LHCN-M2 (cell line): ENCODE results near the gene RER1. TPM values are rescaled to one million over a fixed set of nuclear protein-coding genes. Genes with fewer than 3 reads are reported as not detected.
A peak's percentile ranks its signal among the peaks of the same experiment; 100 is the strongest.

ENCODE experiments used
- DNase-seq: peaks from one replicate; pipeline ENCODE4 v3.0.0-alpha.2; 2012; ENCODE audit warnings: low read depth
- total RNA-seq: library from RNA; depleted of rRNA; stranded (reverse); fragments of >200 nt; gene quantifications from 2 replicates; pipeline ENCODE4 v1.2.3, GENCODE V29; 2014

The RER1 gene
- total RNA-seq, 1 experiment from 2014 or later: 104 TPM

DNA sequence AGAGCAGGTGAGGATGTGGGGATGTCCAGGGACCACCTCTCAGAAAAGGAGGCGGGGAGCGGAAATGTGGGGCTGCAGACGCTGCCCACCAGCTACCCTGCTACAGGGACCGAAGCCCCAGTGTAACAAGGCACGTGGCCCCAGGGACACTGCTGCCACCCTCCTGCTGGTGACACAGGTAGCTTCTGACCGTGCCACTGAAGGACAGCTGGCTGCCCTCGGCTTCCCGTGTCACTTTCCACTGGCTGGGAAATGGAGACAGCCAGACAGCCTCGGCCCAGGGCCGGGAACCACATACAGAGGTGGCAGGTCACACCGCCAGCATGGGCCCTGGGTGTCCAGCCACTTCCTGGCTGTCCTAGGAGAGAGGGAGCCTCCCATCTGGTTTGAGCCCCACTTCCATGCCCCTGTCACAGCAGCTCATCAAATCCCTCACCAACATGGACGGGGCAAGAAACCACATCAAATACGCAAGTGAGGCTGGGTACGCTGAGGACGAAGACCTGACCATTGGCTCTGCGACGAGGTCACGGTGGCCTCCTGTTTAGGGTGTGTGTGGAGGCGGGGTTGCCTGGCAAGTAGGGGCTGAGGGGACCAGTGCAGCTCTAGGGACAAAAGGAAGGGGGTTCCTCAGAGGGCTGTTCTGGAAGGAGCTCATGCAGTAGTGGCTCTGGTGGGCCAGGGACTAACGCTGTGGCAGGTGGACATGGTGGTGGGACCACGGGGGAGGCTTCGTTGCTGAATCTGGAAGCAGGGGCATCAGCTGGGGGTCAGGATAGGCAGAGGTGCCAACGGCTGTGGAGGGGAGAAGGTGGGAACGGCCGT is 15.7 kb downstream of the RER1 start:
- DNase-seq: no peak

DNA sequence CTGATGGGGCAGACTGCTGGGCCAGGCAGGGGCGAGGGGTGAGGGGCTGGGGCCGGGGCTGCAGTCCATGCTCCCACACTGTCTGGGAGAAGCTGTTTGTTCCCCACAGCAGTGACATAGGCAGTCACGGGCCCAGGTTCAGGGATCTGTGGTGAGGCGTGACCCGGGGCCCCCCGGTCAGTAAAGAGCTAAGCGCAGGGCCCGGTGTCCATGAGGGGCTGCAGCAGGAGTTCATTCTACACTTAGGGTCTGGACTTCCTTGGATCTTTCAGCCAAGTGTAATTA is 16.3 kb downstream of the RER1 start:
- no peak for DNase-seq

DNA sequence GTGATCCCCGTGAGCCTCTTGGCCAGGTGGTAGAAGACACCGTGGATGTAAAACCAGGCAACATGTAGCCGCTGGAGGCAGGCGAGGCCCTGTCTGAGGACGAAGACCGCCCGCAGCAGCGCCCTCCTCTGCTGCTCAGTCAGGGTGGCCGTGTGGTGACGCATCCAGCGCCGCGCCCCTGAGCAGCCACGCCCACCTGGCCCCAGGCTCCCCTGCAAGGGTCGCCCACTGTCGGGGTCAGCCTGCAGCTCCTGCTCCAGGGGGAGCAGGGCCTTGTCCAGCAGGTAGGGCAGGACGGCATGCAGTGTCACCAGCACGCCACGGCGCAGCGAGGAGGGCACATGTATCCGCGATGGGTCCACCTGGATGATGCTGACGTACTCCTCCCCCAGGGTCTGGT is 16.8 kb downstream of the RER1 start:
- DNase-seq: no peak

DNA sequence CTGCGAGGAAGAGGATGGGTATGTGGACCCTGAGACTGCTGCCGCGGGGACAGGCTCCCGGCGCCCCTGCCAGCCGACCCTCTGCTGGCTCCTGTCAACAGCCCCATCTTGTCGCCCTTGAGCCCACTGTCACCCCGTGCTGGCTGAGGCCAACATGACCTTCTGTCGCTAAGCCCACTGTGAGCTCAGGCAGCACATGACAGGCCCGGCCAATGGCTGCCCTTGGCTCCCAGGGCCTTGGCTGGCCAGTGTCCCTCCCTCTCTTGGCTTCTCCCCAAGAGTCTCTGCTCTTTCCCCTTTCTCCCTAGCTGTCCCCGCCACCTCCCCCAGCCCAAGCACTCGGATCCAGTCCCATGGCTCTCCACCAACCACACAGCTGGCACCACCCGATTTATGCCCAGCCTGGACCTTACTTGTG is 17.2 kb downstream of the RER1 start:
- DNase-seq: no peak

DNA sequence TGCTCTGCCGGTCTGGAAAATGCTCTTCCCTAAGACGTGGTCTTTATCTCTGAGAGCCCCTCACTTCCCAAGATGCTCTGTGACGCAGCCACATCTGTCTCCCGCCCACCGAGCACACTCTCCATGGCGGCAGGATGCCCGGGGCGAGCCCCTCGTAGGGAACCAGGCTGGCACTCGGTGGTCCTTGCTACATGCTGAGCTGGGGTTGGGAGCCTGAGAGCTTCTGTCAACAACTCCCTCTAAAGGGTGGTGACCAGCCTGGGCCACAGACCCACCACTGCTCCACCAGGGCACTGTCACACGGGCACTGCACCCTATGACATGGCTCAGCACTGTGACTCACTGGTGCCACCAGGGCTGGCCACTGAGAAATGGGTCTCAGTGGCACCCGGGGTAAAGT is 18.1 kb downstream of the RER1 start:
- no peak for DNase-seq

DNA sequence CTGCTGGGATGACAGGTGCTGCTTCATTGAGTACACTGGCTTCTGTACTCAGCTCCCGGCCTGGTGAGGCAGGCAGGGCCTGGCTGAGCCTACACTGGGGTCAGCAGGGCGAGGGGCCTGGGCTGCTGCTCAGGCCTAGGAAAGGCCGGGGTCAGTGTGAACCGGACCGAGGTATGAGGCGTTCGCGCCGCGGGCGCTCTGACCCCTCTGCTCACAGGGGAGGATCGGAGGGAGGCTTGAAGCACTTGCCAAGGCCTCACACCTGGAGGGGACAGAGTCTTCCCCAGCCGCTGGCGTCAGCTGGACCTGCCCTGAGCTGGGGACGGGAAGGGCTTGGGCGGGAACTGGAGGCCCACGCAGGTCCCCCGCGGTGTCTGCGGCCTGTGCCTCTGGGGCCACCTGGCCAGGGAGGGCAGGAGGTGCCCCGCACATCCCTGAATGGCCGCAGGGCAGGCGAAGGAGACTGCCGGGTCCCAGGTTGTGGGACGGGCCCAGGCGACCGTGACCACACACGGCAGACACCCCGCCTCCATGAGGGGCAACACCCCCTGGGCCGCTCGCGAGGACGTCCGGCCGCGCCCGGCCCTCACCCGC is 20.3 kb downstream of the RER1 start:
- DNase-seq: no peak

DNA sequence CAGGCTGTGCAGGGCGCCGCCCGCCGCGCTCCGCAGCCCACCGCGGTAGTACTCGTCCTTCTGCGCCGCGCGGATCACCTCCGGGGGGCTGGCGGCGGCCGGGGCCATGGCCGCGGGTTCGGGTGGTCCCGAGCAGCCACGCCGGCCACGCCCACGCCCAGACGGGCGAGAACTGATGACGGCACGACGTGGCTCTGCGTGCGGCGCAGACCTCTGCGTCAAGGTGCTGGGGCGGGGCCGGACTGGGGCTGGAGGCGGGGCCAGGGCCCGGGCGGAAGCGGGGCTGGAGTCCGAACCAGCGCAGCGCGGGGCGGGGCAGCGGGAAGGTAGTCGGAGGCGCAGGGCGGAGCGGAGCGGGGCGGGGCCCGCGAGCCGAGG is 20.7 kb downstream of the RER1 start, which contains the start of gene PEX10:
Gene PEX10, minus strand, starts transcription at position 170 of the 378 bp plus-strand sequence. Its CDS starts 62 bp downstream, at position 108.
- peak; percentile 90 for DNase-seq

DNA sequence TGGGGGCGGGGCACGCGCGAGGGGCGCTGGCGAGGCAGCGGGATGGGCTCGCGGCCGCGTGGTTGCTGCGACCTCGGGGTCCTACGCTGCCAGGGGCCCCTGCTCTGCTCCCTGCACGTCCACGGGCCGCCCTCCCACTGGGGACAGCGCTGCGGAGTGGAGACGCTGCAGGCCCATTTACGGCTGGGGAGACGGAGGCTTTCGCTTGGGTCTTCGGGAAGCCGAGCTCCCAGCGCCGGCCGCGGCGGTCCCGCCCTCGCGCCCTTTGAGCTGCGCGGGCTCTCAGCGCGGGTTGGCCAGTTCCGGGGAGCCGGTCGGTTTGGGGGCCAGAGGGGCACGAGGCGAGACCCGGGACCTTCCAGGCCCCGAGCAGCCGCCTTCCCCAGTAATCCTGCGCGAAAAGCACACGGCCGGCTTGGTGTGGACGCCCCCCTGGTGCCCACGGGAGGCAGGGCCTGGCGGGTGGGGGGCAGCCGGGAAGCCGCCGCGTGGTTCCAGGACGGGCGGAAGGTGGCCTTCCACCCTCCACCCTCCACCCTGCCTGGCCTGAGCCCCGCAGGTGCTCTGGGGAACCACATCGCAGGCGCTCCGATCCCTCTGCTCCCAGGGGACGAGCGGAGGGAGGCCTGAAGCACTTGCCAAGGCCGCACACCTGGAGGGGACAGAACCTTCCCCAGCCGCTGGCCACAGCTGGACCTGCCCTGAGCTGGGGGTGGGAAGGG is 21.3 kb downstream of the RER1 start:
- DNase-seq: no peak

DNA sequence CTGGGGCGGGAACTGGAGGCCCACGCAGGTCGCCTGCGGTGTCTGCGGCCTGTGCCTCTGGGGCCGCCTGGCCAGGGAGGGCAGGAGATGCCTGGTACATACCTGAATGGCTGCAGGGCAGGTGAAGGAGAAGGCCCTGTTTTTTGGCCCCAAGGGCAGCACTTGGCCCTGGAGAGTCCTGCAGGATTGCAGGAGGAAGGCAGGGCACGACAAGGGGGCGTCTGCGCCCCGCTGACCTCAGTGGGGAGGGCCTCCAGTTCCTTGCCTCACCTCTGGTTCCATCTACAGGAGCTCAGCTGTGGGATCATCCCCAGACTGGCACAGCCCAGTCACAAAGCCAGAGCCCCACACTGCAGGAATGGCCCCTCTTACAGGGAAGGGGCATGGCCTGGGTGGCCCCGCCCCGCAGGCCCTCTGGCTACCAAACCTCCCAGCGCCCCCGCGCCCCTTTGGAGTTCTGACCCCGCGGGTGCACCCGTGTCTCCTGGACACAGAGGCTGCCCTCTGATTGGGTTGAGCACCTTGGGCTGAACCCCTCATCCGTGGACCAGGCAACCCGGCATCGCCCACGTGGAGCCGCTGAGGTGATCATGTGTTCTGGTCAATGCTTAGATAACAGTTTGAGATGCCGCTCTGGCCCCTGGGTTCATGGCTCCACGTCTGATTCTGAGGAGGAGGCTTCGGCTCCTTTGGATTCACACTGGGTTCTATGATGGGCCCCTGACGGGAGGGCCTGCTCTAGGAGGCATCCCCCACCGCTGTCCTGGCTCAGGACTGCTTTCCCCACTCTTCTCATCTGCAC is 22.1 kb downstream of the RER1 start:
- DNase-seq: no peak

DNA sequence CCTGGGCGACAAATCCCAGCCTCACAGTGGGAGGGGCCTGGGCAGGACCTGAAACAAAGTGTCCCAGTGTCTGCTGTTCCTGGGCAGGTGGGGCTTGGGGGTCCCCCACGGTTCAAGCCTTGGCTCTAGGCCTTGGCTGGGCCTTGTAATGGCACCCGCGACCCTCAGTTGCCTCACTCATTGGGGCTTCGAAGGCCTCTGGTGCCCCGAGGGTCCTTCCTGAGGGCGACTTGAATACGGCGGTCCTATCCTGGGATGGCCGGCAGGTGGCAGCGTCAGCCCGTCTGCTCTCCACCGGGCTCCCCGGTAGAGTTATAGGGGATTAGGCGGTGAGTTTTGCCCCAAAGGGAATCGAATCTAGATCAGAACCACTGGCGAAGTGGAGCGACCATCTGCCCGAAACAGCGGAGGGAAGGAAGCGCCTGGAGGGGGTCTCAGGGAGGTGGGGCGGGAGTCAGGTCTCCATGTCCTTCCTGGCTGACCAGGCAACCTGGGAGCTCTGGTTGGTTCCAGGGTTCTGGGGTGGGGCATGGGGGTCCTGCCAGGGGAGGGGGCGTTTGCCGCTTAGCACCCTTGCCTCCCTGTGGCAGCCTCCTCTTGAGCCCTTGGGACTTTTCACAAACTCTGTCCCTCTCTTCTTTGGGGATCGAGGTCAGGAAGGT is 22.8 kb downstream of the RER1 start:
- DNase-seq: peak; percentile 45

DNA sequence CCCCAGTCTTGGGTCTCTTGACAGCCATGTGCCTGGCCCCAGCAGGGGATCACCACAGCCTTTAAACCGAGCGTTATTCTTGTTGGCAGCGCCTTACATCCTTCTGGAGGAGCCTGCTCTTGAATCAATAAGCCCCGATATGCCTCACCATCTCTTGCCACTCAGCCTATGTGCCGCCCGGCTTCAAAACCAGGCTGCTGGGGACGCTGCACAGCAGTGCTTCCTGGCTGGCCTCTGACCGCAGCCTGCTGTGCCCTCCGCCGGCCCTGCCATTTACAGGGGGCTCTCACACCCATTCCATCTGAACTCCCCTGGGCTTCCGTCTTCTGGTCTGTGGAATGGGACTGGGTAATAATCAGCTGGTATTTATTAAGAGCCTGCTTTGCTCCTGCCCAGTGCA is 23.7 kb downstream of the RER1 start:
- no peak for DNase-seq

DNA sequence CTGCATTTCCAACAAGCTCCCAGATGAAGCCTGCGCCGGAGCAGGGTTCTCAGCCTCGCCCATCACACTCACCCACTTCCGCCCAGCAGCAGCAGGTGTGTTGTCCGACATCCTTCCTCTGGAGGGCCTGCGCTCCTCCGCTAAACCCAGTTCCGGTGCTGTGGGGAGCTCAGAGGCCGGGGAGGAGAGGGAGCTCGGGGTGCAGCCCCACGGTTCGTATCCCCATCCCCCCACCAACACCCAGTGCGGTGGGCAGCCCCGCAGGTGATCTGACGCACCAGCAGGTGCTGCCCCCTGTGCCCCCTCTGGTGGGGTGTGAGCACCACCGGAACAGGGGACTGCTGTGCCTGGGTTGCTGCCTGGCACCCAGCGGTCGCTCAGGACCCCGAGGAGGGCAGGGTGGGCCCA is 24.2 kb downstream of the RER1 start:
- DNase-seq: no peak

DNA sequence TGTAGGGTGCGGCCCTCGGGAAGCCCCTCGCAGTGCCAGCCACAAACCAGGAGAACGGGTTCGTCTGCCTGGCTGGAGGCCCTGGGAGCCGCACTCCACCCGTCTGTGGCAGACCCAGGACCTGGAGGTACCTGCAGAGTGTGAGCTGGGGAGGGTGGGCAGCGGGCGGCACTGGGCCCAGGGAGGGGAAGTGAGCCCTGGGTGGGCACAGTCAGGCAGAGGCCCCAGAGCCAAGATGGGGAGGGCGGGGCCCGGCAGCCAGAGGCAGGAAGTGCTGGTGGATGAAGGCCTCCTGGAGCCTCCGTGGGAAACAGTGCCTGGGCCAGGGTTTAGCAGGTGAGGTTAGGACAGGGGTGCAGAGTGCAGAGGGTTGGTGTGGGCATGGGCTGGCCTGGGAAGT is 24.8 kb downstream of the RER1 start:
- no peak for DNase-seq

DNA sequence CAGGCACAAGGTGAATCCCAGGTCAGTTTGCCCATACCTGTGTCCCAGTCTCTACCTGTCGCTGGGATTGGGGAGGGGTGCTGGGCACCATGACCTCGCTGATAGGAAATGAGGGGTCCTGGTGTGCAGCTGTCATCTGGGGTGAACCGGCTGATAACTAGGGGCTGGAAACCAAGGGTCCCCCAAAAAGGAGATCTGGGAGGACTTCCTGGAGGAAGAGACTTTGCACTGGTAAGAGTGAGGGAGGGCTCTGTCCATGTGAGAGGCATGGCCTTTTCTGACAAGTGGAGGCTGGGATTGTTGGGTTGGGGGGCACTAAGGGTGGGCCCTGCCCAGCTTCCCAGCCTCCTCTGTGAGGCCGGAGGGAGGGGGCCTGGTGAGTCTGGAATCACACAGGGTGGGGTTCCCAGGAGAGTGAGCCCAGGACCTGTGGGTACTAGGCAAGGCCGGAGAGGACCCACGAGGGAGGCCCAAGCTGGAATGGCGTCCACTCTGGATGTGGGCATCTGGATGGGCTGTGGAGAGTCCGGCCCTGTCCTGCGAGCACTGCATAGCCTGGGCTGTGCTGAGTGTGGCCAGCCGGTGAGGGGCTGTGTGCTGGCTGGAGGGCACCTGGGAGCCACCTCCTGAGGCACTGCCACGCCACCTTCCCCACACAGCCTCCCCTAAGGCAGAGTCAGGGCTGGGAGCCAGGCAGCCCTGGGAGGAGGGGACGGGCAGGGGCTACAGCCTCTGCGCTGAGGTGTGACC is 25.6 kb downstream of the RER1 start:
- no peak for DNase-seq

DNA sequence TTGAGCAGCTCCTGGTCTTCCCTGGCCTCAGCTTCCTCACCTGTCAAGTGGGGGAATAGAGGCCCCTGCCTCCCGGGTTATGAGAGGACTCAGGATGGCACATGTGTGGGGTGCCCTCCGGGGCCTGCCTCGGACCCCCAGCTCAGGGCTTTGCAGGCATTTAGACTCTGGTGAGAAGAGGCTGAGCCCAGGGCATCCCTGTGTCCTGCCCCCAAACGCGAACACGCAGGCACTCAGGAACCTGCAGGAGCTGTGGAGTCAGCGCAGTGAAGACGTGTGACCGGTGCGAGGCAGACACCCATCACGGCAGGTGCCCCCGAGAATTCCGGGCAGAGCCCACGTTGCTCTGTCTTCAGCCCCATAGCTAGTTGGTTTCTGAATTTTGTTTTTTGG is 26.2 kb downstream of the RER1 start:
- no peak for DNase-seq

DNA sequence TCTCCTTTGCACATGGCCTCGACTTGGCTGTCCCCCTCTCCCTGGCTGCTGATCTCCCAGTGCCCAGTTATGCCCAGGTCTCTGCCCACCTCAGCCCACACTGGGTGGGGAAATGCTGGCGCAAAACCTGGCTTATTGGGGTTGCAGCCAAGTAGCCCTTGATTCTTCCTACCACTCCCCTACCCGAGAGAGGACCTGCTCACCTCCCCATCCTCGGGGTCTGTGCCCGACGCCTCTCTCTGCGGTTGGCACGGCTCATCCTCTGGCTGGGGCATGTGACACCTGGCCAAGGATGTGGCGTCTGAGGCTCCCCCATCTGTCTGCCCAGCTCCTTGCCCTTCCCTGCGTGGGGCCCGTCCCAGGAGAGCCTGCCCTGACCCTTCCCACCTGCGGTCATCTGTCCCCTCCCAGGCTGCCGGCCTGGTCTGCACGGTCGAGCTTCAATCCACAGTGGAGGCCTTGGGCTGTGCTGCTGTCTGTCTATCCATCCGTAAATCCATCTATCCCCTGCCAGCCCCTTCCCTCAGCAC is 27.2 kb downstream of the RER1 start:
- DNase-seq: no peak

DNA sequence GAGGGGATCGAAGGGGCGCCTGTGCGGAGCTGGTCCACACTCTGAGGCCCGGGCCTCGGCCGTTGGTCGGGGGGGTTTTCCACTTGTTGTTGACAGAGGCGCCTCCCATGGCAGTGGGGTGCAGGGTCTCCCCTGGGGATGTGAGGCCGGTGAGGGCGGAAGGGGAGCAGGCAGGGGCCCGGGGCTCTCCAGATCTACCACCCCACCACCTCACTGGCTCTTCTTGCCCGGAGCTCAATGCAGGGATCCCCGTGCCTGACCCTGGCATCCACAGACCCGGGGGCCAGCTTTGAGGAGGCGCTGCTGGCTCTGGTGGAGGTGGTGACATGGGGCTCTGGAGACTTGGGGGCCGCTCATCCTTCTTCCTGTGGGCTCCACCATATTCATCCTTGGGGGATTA is 27.8 kb downstream of the RER1 start:
- DNase-seq: no peak

DNA sequence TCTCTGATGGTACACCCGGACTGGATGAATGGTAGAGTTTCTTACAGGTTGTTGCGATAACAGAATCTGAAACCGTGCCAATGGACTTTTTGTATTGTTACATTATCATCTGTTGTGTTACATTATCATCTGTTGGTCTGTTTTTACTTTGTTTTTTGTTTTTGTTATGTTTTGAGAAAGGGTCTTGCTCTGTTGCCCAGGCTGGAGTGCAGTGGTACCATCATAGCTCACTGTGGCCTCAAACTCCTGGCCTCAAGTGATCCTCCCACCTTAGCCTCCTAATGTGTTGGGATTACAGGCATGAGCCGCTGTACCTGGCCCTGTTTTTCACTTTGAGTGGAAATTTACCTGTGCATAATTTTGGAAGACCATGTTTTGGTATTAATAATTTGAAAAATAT is 30.9 kb downstream of the RER1 start:
- DNase-seq: no peak

DNA sequence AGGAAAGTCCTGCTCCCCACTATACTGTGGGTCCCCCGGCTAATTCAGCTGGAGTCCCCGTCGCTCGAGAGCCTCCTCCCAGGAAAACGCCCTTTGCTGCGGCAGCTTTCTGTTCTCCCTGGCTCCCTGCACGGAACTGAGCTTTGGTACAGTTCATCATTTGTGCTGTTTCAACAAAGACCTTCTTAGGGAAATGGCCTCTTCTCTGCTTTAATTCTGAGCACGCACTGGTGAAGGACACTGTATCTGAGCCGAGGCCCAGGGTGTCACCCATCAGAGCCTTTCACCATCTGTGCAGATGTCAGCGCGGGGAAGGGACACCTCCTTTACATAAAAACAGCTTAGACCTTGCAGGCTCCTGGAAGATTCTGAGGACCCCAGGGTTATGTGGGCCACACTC is 34.3 kb downstream of the RER1 start:
- DNase-seq: no peak

DNA sequence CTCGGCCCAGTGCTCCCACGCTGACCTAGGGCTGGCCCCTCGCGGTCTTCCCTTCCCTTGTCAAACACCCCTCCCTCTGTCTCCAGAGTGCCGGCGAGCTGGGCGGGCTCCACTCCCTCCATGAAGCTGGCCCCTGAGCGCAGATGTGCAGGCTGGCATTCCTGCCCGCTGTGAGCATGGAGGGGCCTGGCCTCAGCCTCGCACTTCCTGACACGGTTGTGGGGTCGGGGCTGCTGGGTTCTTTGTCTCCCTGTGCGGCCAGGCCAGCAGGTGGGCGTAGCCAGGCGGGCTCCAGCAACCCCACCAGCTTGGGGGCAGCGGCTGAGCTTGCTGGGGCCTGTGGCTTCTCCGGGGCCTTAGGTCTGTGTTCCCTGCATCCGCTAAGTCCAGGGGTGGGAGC is 34.9 kb downstream of the RER1 start:
- no peak for DNase-seq

DNA sequence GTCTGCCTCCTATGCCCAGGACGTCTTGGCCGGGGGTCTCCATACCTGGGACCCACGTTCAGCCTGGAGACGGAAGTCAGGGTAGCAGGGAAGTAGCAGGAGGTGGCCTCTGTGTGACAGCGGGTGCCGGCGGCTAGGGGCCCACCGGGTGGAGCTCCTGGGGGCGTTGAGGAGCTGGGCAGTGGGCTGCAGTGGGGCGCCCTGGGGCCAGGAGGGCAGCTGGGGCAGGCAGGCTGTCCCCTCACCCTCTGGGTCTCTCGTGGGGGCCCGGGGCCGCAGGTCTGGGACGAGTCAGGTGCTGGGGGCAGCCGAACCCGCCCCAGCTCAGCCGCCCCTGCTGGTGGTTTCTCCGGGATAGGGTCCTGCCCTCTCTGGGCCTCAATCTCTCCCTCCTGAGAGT is 35.4 kb downstream of the RER1 start:
- no peak for DNase-seq
